ENCODE results near the gene KMT5B.

The KMT5B gene

GRCh38 chr11:68177877-68178276 lies 35.2 kb downstream of the KMT5B start:
- no peak for DNase-seq

DNA sequence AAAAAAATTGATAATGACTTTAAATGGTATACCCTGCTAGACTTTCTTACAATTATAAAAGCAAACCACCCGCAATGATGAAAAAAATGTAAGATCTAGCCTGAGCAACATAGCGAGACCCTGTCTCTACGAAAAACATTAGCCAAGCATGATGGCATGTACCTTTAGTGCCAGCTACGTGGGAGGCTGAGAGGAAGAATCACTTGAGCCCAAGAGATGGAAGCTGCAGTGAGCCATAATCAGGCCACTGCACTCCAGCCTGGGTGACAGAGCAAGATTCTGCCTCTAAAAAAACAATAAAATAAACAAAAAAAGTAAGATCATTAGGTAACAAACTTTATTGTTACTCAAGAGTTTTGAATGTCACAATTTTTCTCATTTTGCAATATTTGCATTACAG lies 39.2 kb downstream of the KMT5B start:
- no peak for DNase-seq

GRCh38 chr11:68169442-68169841 lies 43.7 kb downstream of the KMT5B start:
- DNase-seq: no peak

- DNase-seq: no peak
Measured at GRCh38 chr11:68168694-68169093, 44.4 kb downstream of the KMT5B start.

- no peak for DNase-seq
Measured at GRCh38 chr11:68167474-68167873, 45.6 kb downstream of the KMT5B start.

- DNase-seq: no peak
Measured at GRCh38 chr11:68166969-68167368, 46.1 kb downstream of the KMT5B start.

- DNase-seq: no peak
Measured at GRCh38 chr11:68165601-68166000, 47.5 kb downstream of the KMT5B start.

DNA sequence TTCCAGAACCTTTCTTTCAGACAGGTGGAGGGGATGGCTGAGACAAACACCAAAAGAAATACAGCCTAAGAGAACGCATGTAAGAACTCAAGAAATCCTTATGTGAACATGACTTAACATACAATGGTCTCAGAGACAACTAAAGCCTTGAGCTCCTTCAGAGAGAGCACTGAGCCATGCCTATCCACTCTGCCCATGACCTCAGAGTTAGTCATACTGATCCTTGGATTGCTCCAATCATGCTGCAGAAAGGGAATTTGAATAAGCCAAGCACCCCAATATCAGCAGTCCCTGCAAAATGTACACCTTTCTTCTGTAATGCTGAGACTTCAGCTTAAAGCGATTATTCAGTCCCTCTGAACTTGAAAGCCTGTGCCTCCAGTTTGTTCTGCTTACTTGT lies 48.7 kb downstream of the KMT5B start:
- DNase-seq: no peak

DNA sequence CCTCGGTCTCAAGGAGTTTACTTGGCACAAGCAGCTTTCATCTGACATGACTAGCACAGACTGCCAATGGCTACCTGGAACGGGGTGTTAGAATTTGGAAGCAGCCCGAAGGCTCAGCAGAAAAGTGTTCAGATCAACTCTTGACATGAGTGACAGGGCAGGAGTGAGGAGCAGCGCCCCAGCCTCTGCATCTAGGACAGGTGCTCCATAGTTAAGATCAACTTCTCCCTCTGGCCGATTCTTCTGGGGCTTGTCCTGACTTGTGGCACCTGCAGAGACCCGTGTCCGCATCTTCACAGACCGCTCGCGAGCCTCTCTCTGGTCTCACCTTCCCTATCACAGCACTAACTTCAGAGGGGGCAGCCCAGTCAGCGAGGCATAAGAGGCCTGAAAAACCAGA lies 49.4 kb downstream of the KMT5B start:
- DNase-seq: no peak

- DNase-seq: no peak
Measured at GRCh38 chr11:68160100-68160695, 52.9 kb downstream of the KMT5B start.

- DNase-seq: no peak
Measured at GRCh38 chr11:68159665-68160064, 53.4 kb downstream of the KMT5B start.

DNA sequence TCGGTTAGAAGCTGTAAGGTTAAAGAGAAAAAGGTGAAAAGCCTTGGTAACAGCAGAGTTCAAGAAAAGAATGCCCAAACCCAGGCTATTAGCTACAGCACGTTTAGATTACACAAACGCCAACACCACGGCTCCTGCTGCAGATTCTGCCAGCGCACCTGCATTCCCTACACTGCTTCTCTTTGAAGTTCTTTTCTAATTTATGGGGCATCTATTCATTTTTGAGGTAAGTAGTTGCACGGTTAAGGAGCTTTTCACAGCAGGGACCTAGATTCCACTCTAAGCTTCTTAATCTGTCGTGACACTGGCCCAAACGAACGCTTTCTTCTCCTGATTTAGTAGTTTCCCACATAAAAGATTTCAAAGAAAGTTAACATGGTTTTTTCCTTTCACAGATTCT lies 53.9 kb downstream of the KMT5B start:
- DNase-seq: no peak

DNA sequence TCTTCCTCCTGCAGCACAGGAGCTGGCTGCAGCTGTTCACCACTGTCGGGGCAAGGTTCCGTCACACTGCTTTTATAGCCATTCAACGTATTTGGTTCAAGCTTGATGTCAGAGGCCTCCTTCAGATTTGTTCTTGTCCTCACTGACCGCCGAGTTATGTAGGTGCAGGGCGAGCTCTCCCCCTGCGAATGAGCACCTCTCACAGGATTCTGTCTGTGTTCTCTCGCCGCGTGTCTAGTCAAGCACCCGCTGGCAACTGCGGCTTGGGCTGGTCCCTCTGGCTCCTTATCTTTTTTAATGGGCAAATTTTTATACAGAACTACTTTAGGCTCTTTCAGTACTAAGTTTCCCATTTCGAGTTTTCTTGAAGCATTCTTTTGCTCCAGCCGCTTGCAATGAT lies 54.5 kb downstream of the KMT5B start:
- no peak for DNase-seq

- no peak for DNase-seq
Measured at GRCh38 chr11:68153742-68154141, 59.4 kb downstream of the KMT5B start.

- no peak for DNase-seq
Measured at GRCh38 chr11:68150037-68150436, 63.1 kb downstream of the KMT5B start.

DNA sequence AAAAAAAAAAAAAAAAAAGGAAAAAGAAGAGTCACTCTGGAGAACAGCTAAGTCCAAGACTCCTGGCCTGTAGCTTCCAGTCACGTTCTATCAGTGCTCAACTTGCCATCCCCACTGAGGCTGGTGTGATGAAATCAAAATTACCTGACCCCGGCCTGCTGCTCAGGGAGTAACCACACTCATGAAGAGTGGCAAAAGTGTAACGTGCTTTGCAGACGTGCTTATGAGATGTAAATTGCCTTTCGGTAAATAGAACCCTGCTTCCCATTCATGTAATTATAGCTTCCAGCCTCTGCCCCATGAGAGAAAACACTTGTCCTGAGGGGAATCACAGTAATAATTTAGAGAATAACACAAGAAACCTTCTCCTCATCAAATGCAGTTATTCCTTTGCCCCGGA lies 63.7 kb downstream of the KMT5B start:
- no peak for DNase-seq

DNA sequence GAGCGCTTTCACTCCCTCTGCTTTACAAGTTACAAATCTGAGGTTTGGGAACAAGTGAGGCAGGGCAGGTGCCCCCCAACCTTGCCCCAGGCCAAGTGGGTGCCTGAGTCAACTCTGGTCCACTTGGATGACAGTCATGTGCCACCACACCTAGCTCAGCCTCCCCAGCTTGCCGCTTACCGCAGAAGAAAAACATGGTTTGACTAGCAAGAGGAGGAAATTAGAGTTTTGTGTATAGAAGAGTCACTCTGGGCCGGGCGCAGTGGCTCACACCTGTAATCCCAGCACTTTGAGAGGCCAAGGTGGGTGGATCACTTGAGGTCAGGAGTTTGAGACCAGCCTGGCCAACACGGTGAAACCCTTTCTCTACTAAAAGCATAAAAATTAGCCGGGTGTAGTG lies 64.2 kb downstream of the KMT5B start:
- no peak for DNase-seq

GRCh38 chr11:68148071-68148805 lies 64.9 kb downstream of the KMT5B start:
- no peak for DNase-seq

- DNase-seq: no peak
Measured at GRCh38 chr11:68146704-68147474, 66.2 kb downstream of the KMT5B start.

DNA sequence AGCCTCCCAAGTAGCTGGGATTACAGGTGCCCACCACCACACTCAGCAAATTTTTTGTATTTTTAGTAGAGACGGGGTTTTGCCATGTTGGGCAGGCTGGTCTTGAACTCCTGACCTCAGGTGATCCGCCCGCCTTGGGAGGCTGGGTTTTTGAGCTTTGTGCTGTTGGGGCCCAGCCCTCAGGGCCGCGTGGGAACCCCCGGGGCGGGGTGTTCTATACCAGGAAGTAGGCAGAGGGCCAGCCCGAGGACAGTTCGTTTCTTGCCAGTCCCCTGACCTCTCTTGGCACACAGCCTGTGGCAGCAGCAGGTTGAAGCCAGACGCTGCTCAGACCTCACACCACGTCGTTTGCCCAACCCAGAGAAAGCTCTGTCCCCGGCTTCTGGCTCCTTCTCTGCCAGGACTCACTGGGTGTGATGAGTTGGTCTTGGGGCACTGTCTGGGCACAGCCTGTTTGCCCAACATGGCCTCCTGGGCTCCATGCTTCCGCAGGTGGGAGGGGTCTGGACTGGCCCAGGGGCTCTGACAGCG lies 67.0 kb downstream of the KMT5B start:
- DNase-seq: no peak

DNA sequence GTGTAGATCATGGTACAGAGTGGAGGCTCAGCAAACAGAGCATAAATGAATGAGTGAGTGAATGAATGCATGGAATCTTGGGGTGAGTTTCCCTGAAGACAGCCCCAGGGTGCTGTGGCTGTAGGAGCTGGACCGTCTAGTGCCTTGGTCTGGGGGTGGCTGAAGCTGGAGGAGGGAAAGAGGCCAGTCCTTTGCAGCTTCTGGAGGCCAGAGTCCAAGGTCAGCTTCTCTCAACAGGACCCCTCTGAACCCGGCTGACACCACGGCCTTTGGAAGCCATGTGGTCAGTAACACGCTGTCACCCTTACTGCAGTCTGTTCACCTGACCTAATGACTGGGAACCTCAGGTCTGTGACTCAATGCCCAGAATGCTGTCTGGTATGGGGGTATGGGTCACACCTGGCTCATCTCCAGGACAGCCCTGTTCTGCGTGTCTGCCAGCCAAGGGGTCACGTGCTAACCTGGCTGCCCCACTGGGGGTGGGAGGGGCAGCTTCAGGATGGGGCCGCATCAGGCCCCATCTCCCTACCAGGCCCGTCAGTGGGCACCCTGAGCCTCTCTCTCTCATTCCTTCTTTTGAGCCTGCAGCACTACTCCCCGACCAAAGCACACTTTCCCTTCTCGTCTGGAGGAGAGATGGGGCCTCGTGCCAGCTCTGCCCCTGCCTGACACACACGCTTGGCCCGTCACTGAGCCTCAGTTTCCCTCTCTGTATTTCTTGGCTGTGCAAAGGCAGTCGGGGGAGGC lies 67.8 kb downstream of the KMT5B start:
- DNase-seq: no peak

GRCh38 chr11:68143310-68143689 lies 69.8 kb downstream of the KMT5B start:
- DNase-seq: no peak

Data from CD4-positive, alpha-beta T cell treated with Interleukin-6 for 4 hours (primary cell).